Measurements from ENCODE around the gene PRKAR2B. TPM values are rescaled to one million over a fixed set of nuclear protein-coding genes. Genes with fewer than 3 reads are reported as not detected.

The PRKAR2B gene
- total RNA-seq, 4 donors from 2014 or later, result 7.1 to 22.8 (median 12.9) TPM

DNA sequence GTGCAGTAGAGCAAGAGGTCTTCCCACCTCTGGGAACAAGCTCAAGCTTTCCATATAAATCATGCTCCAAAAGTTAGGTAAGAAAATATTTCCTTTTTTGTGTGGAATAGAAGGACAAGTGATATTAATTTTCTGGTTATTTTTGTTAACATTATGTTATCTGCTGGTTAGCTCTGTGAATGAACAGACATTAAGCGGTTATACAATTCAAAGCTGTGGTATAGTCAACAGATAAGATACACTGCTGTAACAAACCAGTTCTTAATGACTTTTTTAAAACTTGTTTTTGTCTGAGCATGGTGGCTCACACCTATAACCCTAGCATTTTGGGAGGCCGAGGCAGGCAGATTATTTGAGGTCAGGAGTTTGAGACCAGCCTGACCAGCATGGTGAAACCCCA lies 43.0 kb upstream of the PRKAR2B start:
- intact Hi-C loops (cut with DNase I; ENCODE audit: low total_unique reads) (no loop called here), in situ Hi-C loops (cut with MboI; ENCODE audit: low pct_ligation_motif_present in 1 of 4, low pct_unique_long_range_greater_than_20kb in 1 of 4, low sequenced_read_pairs in 3 of 4) (no loop called here)
- H3K9me3 ChIP-seq, result no peaks in the 10 kb centered on the region
- no peaks in the 10 kb centered on the region for H3K36me3 ChIP-seq
- DNase-seq, result no peak
- TF ChIP-seq POLR2A (IDR thresholded peaks at IDR 0.05) (no peak), EP300 (IDR thresholded peaks at IDR 0.05; ENCODE audit: low read depth) (no peak), POLR2AphosphoS5 (IDR thresholded peaks at IDR 0.05) (no peak)
- TF ChIP-seq, protein P1, sequence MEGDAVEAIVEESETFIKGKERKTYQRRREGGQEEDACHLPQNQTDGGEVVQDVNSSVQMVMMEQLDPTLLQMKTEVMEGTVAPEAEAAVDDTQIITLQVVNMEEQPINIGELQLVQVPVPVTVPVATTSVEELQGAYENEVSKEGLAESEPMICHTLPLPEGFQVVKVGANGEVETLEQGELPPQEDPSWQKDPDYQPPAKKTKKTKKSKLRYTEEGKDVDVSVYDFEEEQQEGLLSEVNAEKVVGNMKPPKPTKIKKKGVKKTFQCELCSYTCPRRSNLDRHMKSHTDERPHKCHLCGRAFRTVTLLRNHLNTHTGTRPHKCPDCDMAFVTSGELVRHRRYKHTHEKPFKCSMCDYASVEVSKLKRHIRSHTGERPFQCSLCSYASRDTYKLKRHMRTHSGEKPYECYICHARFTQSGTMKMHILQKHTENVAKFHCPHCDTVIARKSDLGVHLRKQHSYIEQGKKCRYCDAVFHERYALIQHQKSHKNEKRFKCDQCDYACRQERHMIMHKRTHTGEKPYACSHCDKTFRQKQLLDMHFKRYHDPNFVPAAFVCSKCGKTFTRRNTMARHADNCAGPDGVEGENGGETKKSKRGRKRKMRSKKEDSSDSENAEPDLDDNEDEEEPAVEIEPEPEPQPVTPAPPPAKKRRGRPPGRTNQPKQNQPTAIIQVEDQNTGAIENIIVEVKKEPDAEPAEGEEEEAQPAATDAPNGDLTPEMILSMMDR (IDR thresholded peaks at IDR 0.05), result no peak
- no peaks in the 10 kb centered on the region for H3K4me1 ChIP-seq
- H3K27ac ChIP-seq, result no peak overlapping the region
- H3K27me3 ChIP-seq, result no peaks in the 10 kb centered on the region
- WGBS, 2 donors (ENCODE audit: low coverage in 1 of 2), result 82 to 95% methylated on average over 2 of the region's 2 CpGs
- H3K4me3 ChIP-seq, result no peak overlapping the region

DNA sequence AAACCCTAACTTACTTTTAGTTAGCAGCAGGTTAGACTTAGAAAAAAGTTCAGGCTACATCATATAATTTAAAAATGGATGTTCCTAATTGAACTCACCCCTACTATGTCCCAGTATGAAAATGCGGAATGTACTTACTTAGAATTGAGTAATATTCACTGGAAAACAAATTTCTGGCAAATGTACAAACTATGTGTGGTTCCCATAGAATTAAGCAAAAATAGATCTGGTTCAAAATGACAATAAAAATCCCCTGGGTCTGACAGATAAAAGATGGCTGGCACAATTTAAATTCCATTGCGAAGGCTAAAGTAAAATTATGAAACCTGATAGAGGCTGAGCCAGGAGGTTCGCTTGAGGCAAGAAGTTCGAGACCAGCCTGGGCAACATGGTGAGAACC lies 42.4 kb upstream of the PRKAR2B start:
- TF ChIP-seq EP300 (IDR thresholded peaks at IDR 0.05; ENCODE audit: low read depth) (no peak), POLR2AphosphoS5 (IDR thresholded peaks at IDR 0.05) (no peak)
- TF ChIP-seq, protein P1 (IDR thresholded peaks at IDR 0.05), result no peak
- Histone ChIP-seq H3K4me3 (no peak overlapping the region), H3K27ac (no peak overlapping the region), H3K36me3 (no peaks in the 10 kb centered on the region), H3K4me1 (no peaks in the 10 kb centered on the region), H3K27me3 (no peaks in the 10 kb centered on the region), H3K9me3 (no peaks in the 10 kb centered on the region)
- no peak for DNase-seq
- intact Hi-C loops (cut with DNase I; ENCODE audit: low total_unique reads) (no loop called here), in situ Hi-C loops (cut with MboI; ENCODE audit: low pct_ligation_motif_present in 1 of 4, low pct_unique_long_range_greater_than_20kb in 1 of 4, low sequenced_read_pairs in 3 of 4) (no loop called here)
- WGBS, 2 donors (ENCODE audit: low coverage in 1 of 2), result 94 to 95% methylated on average over 3 to 4 of the region's 4 CpGs

DNA sequence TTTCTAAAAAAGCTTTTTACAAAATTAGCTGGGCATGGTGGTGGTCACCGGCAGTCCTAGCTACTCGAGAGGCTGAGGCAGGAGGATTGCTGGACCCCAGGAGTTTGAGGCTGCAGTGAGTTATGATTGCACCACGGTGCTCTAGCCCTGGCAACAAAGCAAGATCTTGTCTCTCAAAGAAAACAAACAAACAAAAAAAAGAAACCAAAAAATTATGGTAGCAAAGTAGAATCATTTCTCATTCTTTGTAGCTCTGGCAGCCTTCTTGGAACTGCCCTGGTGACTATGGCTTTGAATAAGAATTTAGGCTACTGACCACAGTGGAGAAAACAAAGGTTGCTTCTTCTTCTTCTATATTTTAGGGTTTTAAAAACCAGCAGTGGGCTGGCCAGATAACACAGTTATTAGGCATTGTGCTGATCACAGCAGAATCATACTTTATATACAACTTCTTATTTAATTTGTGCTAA lies 41.9 kb upstream of the PRKAR2B start:
- Histone ChIP-seq H3K27me3 (no peaks in the 10 kb centered on the region), H3K4me3 (no peak overlapping the region), H3K36me3 (no peaks in the 10 kb centered on the region), H3K4me1 (no peaks in the 10 kb centered on the region), H3K27ac (no peak overlapping the region), H3K9me3 (no peaks in the 10 kb centered on the region)
- 65 to 69% methylated on average over 3 of the region's 3 CpGs for WGBS, 2 donors (ENCODE audit: low coverage in 1 of 2)
- intact Hi-C loops (cut with DNase I; ENCODE audit: low total_unique reads) (no loop called here), in situ Hi-C loops (cut with MboI; ENCODE audit: low pct_ligation_motif_present in 1 of 4, low pct_unique_long_range_greater_than_20kb in 1 of 4, low sequenced_read_pairs in 3 of 4) (no loop called here)
- TF ChIP-seq POLR2AphosphoS5 (IDR thresholded peaks at IDR 0.05), result no peak
- TF ChIP-seq EP300 (IDR thresholded peaks at IDR 0.05; ENCODE audit: low read depth), result no peak
- TF ChIP-seq POLR2A (IDR thresholded peaks at IDR 0.05), result no peak
- TF ChIP-seq, protein P1 (IDR thresholded peaks at IDR 0.05), result no peak
- DNase-seq, result no peak

DNA sequence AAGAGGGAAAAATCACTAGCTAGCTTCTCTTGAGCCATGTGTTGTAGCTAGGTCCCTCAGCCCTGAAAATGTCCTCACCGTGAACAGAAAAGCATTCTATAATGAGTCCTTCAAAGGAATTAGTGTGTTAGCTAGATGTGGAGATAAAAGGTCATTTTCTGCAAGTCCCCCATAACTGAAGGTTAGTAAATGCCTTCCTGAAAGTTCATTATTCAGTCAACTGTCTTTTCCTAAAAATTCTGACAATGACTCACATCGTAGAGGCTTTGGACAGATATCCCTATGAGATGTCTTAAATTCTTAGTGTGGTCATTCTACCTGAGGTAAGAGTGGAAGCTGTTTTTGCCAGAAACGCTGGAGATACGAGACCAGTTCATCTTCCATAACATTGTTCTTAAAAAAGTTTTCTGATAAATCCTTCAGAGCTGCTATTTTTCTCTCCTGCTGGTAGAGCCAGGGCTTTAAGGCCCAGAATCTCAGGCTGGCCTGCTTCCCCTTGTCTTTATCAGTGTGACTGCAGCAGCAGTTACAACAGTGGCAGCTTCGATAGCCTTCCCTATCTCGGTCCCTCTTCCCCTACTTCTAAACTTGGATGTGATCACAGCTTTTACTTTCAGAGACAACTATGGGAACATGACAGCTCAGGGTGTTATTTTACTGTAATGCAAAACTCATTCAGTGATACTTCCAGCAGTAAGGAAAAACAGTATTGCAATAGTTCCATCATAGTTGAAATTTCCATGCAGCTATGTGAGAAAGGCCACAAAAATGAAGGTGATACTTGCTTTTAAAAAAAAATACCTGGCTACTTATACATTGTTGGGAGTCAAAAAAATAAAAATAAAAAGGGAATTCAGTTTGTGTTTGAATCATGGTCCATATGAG lies 37.3 kb upstream of the PRKAR2B start:
- Histone ChIP-seq H3K4me1 (no peaks in the 10 kb centered on the region), H3K36me3 (no peaks in the 10 kb centered on the region), H3K27me3 (no peaks in the 10 kb centered on the region), H3K4me3 (no peak overlapping the region), H3K9me3 (no peaks in the 10 kb centered on the region), H3K27ac (no peak overlapping the region)
- in situ Hi-C loops (cut with MboI; ENCODE audit: low pct_ligation_motif_present in 1 of 4, low pct_unique_long_range_greater_than_20kb in 1 of 4, low sequenced_read_pairs in 3 of 4), result no loop called here
- TF ChIP-seq EP300 (IDR thresholded peaks at IDR 0.05; ENCODE audit: low read depth) (no peak), POLR2AphosphoS5 (IDR thresholded peaks at IDR 0.05) (no peak)
- no peak for DNase-seq
- intact Hi-C loops (cut with DNase I; ENCODE audit: low total_unique reads), result no loop called here
- 77 to 85% methylated on average over 6 of the region's 6 CpGs for WGBS, 2 donors (ENCODE audit: low coverage in 1 of 2)

All from transverse colon (tissue), 4 donors.